Fibroblast of pulmonary artery (primary cell): Measurements from ENCODE around the gene ENOPH1.

Experiments
- DNase-seq: peaks from one replicate; pipeline ENCODE4 v3.0.0-alpha.2; 2010; ENCODE audit warnings: low read depth
- H3K4me3 ChIP-seq: replicated peaks from 2 replicates; pipeline ENCODE4 v1.5.1; 2011; ENCODE audit warnings: low read depth, mild to moderate bottlenecking, control low read depth, low read length, moderate library complexity
- CTCF ChIP-seq: IDR thresholded peaks from 2 replicates; pipeline ENCODE4 v1.5.1; 2011; ENCODE audit warnings: mild to moderate bottlenecking, control low read depth, low read length, inconsistent platforms; ENCODE audit errors: missing control alignments

Gene ENOPH1

DNA sequence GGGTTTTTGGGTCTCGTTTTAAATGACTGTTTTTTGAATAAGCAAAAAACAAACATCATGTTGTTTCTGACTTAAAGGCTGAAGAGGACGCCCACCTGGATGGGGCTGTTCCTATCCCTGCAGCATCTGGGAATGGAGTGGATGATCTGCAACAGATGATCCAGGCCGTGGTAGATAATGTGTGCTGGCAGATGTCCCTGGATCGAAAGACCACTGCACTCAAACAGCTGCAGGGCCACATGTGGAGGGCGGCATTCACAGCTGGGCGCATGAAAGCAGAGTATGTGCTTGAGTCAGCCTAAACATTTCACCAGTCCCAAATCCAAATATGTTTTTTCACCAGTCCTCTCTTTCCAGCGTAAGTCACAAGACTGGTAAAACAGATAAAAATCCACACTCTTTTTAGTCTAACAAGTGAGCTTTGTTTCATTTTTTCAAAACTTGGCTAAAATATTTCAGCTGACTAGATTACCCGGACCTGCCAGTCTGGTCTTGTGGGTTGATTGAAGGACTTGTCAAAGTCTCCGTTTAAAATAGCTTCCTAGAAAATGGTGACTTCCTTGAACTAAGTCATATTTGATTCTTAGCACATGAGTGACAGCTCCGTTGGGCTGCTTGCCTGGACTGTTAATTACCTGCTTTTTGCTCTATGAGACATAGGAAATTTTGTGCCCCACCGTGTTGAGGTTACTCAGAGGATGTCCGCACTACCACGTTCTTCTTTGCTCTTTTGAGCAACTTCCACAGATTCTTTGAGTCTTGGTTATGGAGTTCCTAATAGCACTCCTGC is 20.8 kb downstream of the ENOPH1 start:
- H3K4me3 ChIP-seq = no peak overlapping the region
- TF ChIP-seq CTCF = no peak
- no peak for DNase-seq

DNA sequence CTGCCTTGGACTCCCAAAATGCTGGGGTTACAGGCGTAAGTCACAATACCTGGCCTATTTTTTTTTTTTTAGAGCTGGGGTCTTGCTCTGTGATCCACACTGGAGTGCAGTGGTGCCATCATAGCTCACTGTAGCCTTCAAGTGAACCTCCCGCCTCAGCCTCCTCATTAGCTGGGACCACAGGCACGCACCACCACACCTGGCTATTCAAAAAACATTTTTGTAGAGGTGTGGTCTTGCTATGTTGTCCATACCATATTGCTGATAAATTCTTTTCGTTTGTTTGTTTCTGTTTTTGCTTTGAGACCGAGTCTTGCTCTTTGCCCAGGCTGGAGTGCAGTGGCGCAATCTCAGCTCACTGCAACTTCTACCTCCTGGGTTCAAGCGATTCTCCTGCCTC is 21.6 kb downstream of the ENOPH1 start:
- TF ChIP-seq CTCF = no peak

GRCh38 chr4:82457266-82457665 is 26.9 kb downstream of the ENOPH1 start:
- TF ChIP-seq CTCF = no peak
- no peak for DNase-seq
- H3K4me3 ChIP-seq = no peak overlapping the region

More for the DNA sequence above, 21.6 kb downstream of the ENOPH1 start:
- no peak overlapping the region for H3K4me3 ChIP-seq
- no peak for DNase-seq

GRCh38 chr4:82458729-82459128 is 28.3 kb downstream of the ENOPH1 start:
- DNase-seq = no peak
- TF ChIP-seq CTCF = no peak
- no peak overlapping the region for H3K4me3 ChIP-seq

DNA sequence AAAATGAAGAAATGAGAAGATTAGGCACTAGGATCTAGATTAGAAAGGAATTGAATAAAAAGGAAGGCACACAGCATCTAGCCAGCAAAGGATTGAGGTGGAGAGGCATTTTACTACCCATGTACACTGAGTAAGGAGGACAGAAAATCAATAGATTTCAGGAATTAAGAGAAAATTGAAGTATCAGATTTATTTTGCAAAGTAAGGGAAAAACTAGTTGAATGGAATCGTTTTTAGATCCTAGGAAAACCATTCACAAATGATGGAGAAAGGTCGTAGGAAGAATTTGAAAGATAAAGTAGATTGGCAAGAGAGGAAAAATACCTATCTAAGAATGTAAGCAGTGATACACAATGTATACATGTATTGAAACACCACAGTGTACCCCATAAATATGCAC is 31.3 kb downstream of the ENOPH1 start:
- no peak for TF ChIP-seq CTCF
- no peak for DNase-seq
- no peak overlapping the region for H3K4me3 ChIP-seq

- no peak overlapping the region for H3K4me3 ChIP-seq
- TF ChIP-seq CTCF = peak; percentile 69
- peak; percentile 93 for DNase-seq
Measured at GRCh38 chr4:82462415-82462831, 32.0 kb downstream of the ENOPH1 start.

- no peak for TF ChIP-seq CTCF
- no peak for DNase-seq
- no peak overlapping the region for H3K4me3 ChIP-seq
Measured at GRCh38 chr4:82463221-82463620, 32.8 kb downstream of the ENOPH1 start.
